ENCODE measurements around the gene SCART1. TPM values are rescaled to one million over a fixed set of nuclear protein-coding genes. Genes with fewer than 3 reads are reported as not detected.

SCART1 gene
- total RNA-seq, 2 experiments from 2014 or later = 5.0 to 5.2 TPM

DNA sequence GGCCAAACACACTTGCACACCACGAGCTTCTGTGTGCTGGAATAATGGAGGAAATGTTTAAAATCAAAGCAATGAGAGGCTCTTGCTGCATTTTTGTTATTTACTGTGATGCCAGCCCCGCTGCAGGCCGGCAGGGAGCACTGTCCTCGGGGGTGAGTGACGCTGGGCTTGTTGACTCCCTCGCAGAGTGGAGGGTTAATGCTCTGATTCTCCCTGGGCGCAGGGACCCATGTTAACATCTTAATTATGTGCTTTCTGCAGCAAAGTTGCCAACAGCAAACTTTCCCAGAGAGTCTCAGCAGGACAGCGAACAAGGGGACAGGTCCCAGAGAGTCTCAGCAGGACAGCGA, 22.9 kb downstream of the SCART1 start:
- H3K27ac Mint-ChIP-seq = no peak overlapping the region
- Histone ChIP-seq H3K4me1 (ENCODE audit: insufficient read depth, low read length) (peaks cover 43% of the 10 kb centered on the region), H3K4me3 (ENCODE audit: low read length) (no peak overlapping the region), H3K9me3 (ENCODE audit: control insufficient read depth in 1 of 2, insufficient read depth in 1 of 2, low read length in 2 of 2) (peaks cover 0 to 1% of the 10 kb centered on the region in 2 experiments), H3K27ac (ENCODE audit: low read depth in 1 of 2, low read length in 2 of 2) (no peak overlapping the region), H3K36me3 (ENCODE audit: insufficient read depth, low read length) (no peaks in the 10 kb centered on the region), H3K27me3 (ENCODE audit: control insufficient read depth in 1 of 2, insufficient read depth in 2 of 2, low read length in 2 of 2) (no peaks in the 10 kb centered on the region)
- peaks cover 31% of the 10 kb centered on the region for H3K4me1 Mint-ChIP-seq (ENCODE audit: low read depth)
- TF ChIP-seq, protein P1, sequence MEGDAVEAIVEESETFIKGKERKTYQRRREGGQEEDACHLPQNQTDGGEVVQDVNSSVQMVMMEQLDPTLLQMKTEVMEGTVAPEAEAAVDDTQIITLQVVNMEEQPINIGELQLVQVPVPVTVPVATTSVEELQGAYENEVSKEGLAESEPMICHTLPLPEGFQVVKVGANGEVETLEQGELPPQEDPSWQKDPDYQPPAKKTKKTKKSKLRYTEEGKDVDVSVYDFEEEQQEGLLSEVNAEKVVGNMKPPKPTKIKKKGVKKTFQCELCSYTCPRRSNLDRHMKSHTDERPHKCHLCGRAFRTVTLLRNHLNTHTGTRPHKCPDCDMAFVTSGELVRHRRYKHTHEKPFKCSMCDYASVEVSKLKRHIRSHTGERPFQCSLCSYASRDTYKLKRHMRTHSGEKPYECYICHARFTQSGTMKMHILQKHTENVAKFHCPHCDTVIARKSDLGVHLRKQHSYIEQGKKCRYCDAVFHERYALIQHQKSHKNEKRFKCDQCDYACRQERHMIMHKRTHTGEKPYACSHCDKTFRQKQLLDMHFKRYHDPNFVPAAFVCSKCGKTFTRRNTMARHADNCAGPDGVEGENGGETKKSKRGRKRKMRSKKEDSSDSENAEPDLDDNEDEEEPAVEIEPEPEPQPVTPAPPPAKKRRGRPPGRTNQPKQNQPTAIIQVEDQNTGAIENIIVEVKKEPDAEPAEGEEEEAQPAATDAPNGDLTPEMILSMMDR (IDR thresholded peaks at IDR 0.05) = no peak
- ATAC-seq (ENCODE audit: poor library complexity) (no peak), DNase-seq (no peak)
- intact Hi-C loops (cut with DNase I, micrococcal nuclease) = no loop called here
- CTCF ChIA-PET = no interaction called here
- no peaks in the 10 kb centered on the region for H3K27me3 Mint-ChIP-seq
- no peak overlapping the region for H3K4me3 Mint-ChIP-seq
- no peaks in the 10 kb centered on the region for H3K9me3 Mint-ChIP-seq
- POLR2A ChIA-PET = no interaction called here
- no peaks in the 10 kb centered on the region for H3K36me3 Mint-ChIP-seq (ENCODE audit: low read depth)

DNA sequence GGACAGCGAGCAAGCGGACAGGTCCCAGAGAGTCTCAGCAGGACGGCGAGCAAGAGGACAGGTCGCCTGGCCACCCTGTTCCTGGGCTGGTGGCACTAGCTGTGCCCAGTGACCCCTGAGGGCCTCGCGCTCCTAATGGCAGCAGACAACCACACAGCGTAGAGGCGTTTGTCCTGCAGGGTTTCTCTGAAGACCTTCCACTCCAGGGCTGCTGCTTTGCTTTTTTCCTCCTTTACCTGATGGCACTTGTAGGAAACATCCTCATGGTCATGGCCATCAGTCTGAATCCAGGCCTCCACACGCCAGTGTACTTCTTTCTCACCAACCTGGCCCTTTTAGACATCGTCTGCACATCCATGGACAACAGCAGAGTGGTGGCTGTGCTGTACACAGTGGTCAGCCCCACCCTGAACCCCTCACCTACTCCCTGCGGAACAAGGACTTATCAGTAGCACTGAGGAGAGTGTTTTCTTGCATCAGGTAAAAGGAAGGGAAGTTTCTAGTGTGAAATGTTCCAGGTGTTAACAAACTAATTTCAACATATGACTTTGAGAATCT, 27.4 kb downstream of the SCART1 start:
- peaks cover 24% of the 10 kb centered on the region for H3K36me3 Mint-ChIP-seq (ENCODE audit: low read depth)
- no peak for ATAC-seq (ENCODE audit: poor library complexity)
- no peak overlapping the region for H3K4me3 ChIP-seq (ENCODE audit: low read length)
- DNase-seq = no peak
- H3K27me3 ChIP-seq (ENCODE audit: control insufficient read depth in 1 of 2, insufficient read depth in 2 of 2, low read length in 2 of 2) = no peaks in the 10 kb centered on the region
- no peak overlapping the region for H3K27ac ChIP-seq (ENCODE audit: low read depth in 1 of 2, low read length in 2 of 2)
- H3K4me3 Mint-ChIP-seq = no peak overlapping the region
- no peaks in the 10 kb centered on the region for H3K36me3 ChIP-seq (ENCODE audit: insufficient read depth, low read length)
- H3K27me3 Mint-ChIP-seq = no peaks in the 10 kb centered on the region
- peaks cover 8% of the 10 kb centered on the region for H3K4me1 ChIP-seq (ENCODE audit: insufficient read depth, low read length)
- intact Hi-C loops (cut with DNase I, micrococcal nuclease) = no loop called here
- ChIA-PET CTCF (no interaction called here), POLR2A (no interaction called here)
- no peak overlapping the region for H3K27ac Mint-ChIP-seq
- H3K9me3 Mint-ChIP-seq = peaks cover 15% of the 10 kb centered on the region
- TF ChIP-seq, protein P1 (IDR thresholded peaks at IDR 0.05) = no peak
- peaks cover 6% of the 10 kb centered on the region for H3K4me1 Mint-ChIP-seq (ENCODE audit: low read depth)
- peaks cover 4 to 19% of the 10 kb centered on the region in 2 experiments for H3K9me3 ChIP-seq (ENCODE audit: control insufficient read depth in 1 of 2, insufficient read depth in 1 of 2, low read length in 2 of 2)

DNA sequence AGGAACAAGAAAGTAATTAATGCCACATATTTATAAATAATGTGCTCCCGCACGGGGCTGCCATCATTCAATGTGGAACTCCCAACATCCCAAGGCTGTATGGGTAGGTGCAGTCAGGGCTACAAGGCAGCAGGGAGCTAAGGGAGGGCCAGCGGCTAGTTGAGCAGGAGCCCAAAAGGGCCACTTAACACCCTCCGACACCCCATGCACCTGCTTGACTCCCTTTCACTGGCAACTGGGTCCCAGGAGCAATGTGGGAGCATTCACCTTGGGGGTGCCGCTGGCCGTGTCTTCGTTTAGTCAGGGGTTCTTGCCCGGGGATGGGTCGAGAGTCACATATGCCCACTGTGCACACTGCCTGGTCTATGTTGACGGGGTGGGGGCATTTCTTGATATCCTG, 27.9 kb downstream of the SCART1 start:
- Mint-ChIP-seq H3K27ac (no peak overlapping the region), H3K4me3 (no peak overlapping the region), H3K27me3 (no peaks in the 10 kb centered on the region), H3K9me3 (peaks cover 15% of the 10 kb centered on the region), H3K4me1 (ENCODE audit: low read depth) (peaks cover 1% of the 10 kb centered on the region), H3K36me3 (ENCODE audit: low read depth) (peaks cover 29% of the 10 kb centered on the region)
- H3K4me1 ChIP-seq (ENCODE audit: insufficient read depth, low read length) = peaks cover 3% of the 10 kb centered on the region
- intact Hi-C loops (cut with DNase I, micrococcal nuclease) = no loop called here
- no peak overlapping the region for H3K27ac ChIP-seq (ENCODE audit: low read depth in 1 of 2, low read length in 2 of 2)
- H3K4me3 ChIP-seq (ENCODE audit: low read length) = no peak overlapping the region
- TF ChIP-seq, protein P1 (IDR thresholded peaks at IDR 0.05) = no peak
- H3K27me3 ChIP-seq (ENCODE audit: control insufficient read depth in 1 of 2, insufficient read depth in 2 of 2, low read length in 2 of 2) = no peaks in the 10 kb centered on the region
- peaks cover 9 to 24% of the 10 kb centered on the region in 2 experiments for H3K9me3 ChIP-seq (ENCODE audit: control insufficient read depth in 1 of 2, insufficient read depth in 1 of 2, low read length in 2 of 2)
- no peaks in the 10 kb centered on the region for H3K36me3 ChIP-seq (ENCODE audit: insufficient read depth, low read length)
- DNase-seq (no peak), ATAC-seq (ENCODE audit: poor library complexity) (no peak)
- ChIA-PET CTCF (no interaction called here), POLR2A (no interaction called here)

Measured in CD4-positive, alpha-beta T cell (primary cell).